UCSD-AML1 (cell line): ENCODE results near the gene CCR6.
"Not testable (repeated sequence)": the region's sequence is repeated elsewhere in the genome, so short reads cannot be mapped to it uniquely, and the experiment has no call there.

ENCODE experiments used
- DNase-seq: peaks from one replicate; lab custom pipeline; 2025; ENCODE audit not compliant: unreplicated experiment; lab: John Stamatoyannopoulos, UW

Gene CCR6

DNA sequence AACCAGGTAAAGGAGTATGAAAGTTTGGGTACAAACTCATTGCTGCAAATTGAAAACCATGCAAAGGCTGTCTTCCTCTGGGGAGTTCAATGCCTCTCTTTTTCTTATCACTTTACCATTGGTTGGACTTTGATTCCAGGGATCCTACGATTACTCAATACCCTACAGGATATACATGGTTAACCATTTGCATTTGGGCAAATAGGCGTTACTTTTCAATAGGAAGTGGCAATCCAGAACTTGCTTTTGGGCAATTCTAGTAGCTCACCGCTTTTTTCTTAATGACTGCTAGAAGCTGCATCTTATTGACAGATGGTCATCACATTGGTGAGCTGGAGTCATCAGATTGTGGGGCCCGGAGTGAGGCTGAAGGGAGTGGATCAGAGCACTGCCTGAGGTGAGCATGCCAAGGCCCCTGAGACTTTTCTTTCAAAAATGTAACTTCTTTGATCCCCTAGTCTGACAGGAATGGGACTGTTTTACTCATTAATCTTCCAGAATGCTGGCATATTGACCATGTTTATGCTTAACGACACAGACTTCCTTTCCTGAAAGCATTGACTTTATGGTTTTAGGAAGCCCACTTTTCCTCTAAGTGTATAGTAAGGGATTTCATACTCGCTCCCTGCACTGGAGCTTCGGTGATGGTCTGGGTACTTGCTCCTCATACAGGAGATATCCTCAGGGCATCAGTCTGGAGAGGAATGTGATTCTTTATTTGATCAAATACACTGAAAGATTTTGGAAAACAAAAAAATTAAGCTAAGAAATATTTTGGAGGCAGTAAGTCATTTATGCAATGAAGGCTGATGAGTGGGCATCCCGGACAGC is at the start of gene CCR6:
TSS of gene CCR6 (plus strand) at position 270 of the 831 bp plus-strand sequence. CDS start 13,039 bp downstream, outside the sequence.
- DNase-seq: no peak

- DNase-seq: no peak
Measured at GRCh38 chr6:167073679-167074274, 49.1 kb upstream of the CCR6 start.

- DNase-seq: no peak
Measured at GRCh38 chr6:167077241-167077932, 45.5 kb upstream of the CCR6 start.

DNA sequence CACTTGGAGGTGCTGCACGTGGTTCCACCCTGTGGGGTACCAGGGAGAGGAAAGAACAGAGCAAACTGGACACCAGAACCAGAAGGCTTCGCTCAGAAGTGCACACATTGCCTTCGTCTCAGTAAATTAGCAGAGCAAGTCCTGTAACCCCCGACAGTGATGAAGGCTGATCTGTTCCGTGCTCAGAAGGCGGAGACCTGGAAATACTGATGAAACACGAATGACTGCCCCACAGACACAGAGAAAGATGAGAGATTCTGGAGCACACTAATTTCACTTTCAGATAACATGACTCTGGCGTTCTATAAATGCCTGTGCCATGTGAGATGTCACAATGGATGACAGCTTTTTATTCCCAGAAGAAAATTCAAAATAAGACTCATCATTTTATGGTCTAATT is 44.2 kb upstream of the CCR6 start:
- DNase-seq: no peak

DNA sequence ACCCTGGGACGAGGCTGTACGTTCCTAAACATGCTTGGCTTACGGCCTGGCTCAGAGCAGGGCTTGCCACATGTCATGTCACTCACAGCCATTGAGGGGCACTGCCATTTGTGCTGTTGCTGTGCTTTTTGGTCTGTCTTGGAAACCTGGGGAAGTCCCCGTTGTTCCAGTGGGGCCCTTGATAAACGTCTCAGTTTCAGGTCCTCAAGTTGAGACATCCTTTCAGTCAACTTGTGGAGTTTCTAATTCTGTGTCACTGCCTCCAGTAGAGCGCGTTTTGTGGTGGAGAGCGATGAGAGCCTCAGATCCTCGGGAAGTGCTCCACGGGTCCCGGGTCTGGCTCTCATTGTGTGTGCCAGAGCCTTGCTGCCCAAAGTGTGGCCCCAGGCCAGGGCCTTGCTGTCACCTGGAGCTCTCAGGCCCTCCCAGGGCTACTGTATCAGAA is 43.0 kb upstream of the CCR6 start:
- no peak for DNase-seq

GRCh38 chr6:167087857-167088354 is 35.0 kb upstream of the CCR6 start:
- DNase-seq: no peak

DNA sequence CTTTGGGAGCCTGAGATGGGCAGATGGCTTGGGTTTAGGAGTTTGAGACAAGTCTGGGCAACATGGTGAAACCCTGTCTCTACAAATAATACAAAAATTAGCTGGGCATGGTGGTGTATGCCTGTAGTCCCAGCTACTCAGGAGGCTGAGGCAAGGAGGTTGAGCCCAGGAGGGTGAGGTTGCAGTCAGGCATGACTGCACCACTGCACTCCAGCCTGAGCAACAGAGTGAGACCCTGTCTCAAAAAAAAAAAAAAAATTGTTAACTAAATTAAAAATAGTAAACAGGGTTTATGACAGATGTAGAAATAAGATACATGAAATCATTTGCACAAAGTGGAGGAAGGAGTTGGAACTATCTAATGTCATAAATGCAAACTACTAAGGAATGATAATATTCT is 34.2 kb upstream of the CCR6 start:
- DNase-seq: not testable (repeated sequence)

DNA sequence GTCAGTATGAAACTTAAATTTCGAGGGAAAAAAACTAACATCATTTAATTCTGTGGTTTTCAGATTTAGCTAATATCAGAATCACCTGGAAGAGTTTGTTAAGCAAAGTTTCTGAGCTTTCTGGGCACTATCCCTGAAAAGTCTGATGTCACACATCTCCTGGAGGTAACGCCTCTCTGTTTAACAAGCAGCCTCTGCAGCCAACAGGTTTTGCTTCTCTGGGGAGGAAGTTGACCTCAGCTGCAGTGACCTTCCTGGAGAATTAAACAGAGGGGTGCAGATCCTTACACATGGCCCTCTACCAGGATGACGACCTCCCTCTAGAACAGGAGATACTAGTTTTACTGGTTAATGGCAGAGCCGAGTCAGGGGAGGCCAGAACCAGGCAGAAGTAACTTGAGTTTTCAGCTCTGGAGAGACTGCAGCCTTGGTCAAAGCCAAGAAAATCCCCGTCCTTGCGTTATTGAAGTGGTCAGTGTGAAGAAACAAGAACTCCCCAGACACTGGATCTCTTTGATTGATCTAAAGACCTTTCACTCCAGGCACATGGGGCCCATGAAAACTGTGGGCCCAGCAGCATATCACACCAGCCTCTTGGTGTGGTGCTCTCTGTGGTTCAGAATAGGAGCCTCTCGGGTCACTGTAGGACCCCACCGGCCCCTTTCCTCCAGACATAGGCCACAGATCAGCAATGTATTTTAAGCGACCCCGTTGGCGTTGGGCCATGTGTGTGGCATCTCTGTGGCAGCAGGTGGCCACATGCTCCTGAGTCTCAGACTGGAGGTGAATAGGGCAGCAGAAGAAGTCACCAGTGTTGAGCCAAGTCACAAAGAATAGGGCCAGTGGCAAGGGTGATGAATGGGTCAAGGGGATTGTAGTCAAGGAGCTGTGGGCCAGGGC is 33.4 kb upstream of the CCR6 start:
- no peak for DNase-seq

GRCh38 chr6:167090171-167090570 is 32.7 kb upstream of the CCR6 start:
- no peak for DNase-seq

- no peak for DNase-seq
Measured at GRCh38 chr6:167091026-167091804, 31.7 kb upstream of the CCR6 start.

- no peak for DNase-seq
Measured at GRCh38 chr6:167091805-167092107, 31.1 kb upstream of the CCR6 start.

- DNase-seq: peak; percentile 52
Measured at GRCh38 chr6:167092672-167093339, 30.1 kb upstream of the CCR6 start.

DNA sequence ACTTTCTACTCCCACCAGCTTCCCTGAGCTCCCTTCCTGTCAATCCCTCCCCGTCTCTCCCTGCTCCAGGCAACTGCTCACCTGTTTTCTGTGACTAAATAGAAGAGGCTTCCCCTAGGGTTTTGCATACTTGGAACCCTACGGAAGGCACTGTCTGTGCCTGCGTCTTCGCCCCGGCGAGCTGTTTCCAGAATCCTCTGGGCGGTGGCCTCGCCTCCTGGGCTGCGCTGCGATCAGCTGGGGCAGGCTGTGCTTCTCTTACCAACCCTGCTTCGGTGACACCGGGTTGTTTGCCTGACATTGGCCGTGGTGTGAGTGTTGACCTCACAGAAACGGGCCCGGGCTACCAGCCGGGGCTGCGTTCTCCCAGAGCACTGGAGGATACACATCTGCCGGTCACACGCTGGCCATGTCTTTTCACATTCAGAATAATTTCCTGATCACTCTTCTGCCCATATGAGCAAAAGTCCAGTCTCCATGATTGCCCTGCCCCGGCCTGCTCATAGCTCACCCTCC is 29.4 kb upstream of the CCR6 start:
- no peak for DNase-seq

DNA sequence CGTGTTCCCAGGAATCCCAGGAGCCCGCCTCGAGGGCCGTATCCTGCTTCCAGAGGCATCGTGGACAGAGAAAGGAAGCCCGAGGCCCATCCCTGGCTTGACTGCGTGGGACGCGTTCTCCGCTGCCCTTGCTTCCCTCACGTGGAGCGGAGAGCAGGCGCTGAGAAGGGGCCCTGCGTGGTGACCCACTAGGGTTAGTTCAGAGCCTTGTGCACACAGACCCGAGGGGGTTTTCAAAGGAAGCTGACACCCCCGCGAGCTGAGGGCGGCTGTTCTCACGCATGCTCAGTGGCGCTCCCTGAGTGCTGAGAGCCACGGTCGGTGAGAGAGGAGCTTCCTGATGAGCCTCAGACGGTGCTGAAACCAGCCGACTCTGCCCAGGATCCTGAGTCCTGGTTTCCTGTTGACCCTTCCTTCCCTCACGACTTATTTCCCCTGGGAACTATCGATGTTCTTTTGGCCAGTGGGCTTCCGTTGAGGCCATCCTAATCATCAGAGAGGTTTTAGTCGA is 28.9 kb upstream of the CCR6 start:
- DNase-seq: no peak

DNA sequence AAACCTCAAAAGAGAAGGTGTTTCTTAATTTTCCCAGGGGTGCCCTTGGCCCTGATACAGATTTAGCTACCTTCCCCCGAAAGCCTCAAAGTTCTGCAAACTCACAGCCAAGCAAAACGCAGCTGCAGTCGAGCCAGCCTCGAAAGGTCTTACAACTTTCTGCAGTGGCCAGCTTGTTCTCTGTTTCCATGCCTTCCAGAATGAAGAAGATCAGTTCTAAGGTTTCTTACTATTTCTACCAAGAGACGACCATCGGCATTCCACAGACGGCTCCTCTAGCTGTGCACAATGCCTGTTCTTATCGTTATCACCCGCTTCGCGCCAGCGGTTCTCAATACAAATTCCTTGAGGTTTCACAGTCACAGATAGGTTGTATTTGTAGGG is 28.5 kb upstream of the CCR6 start:
- no peak for DNase-seq

- no peak for DNase-seq
Measured at GRCh38 chr6:167094820-167095637, 27.9 kb upstream of the CCR6 start.

- no peak for DNase-seq
Measured at GRCh38 chr6:167095888-167096287, 27.0 kb upstream of the CCR6 start.

- no peak for DNase-seq
Measured at GRCh38 chr6:167096991-167097390, 25.9 kb upstream of the CCR6 start.
